ENCODE results near the gene CDK17. TPM values are rescaled to one million over a fixed set of nuclear protein-coding genes. Genes with fewer than 3 reads are reported as not detected.
A peak's percentile ranks its signal among the peaks of the same experiment; 100 is the strongest.
"Not testable (repeated sequence)": the region's sequence is repeated elsewhere in the genome, so short reads cannot be mapped to it uniquely, and the experiment has no call there.

CDK17 gene
- total RNA-seq = 10 to 100 TPM; 30.1 to 31.7 TPM

- Mint-ChIP-seq H3K4me3 (peak within 1 kb of the TSS; percentile 95), H3K36me3 (no peaks in the 10 kb centered on the region), H3K27ac (peak within 1 kb of the TSS; percentile 91), H3K9me3 (no peaks in the 10 kb centered on the region), H3K4me1 (peaks cover 44% of the 10 kb centered on the region), H3K27me3 (no peaks in the 10 kb centered on the region)
- DNase-seq = peak; percentile 88
Measured at GRCh38 chr12:96399919-96400630, at the start of gene CDK17. Gene CDK17 (minus strand): TSS chr12:96400439. CDS start chr12:96334836, 65,603 bp downstream.

GRCh38 chr12:96448300-96448699 is 48.1 kb upstream of the CDK17 start:
- Mint-ChIP-seq H3K4me1 (peaks cover 19% of the 10 kb centered on the region), H3K36me3 (peaks cover 1% of the 10 kb centered on the region), H3K27me3 (no peaks in the 10 kb centered on the region), H3K9me3 (peaks cover 2% of the 10 kb centered on the region), H3K27ac (no peak overlapping the region), H3K4me3 (no peak overlapping the region)
- no peak for DNase-seq

DNA sequence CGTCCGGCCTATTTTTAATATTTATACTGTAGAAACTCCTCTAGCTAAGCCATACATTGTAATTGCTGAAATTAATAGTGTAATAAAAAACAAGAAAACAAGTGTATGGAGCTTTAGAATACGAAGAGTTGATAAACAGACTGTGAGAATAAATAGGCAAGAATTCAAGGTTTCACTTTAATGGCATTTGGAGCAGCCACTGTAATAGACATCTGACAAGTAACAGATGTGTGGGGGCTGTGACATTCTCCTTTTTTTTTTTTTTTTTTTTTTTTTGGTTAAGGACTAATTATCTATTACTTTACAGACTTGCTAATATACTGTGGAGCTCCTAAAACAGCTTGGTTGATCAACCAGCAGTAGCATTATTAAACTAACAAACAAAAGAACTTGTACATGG is 47.0 kb upstream of the CDK17 start:
- no peak for DNase-seq

DNA sequence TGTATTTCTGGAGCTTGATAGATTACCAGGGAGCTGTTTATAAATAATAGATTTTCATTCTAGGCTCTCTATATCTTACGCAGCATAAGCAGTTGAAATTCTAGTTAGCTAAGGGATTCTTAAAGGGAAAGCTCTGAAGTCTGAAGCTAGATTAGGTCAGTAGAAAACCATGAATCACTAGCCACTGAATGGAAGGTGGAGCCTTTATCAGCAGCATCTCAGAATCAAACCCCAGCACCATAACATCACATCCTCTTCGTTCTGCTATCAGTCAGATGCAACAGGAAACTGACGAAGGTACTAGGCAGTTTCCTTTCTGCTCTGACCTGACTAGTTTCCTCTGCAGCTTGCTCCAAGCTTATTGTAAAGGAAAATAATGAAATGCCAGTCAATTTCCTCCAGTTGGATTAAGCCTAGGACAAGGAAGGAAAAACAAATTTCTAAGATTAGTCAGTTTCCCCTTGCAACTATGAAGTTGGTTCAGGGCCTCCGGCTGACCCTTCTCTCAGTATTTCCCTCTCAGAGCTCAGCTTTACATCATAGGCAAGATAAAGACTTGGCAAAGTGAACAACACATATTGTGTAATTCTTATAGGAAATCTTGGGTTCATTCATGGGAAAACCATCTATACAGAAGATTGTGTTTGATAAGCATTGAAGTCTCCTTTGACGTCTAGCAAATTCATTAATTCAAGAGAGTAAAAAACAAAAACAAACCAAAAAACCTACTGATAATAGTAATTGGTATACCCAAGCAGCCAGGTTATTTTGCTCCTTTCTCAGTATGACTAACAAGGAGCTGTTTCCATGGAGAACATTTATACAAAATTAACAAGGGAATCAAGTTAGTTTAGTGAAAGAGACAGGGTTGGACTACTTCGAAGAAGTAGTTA is 45.7 kb upstream of the CDK17 start:
- Mint-ChIP-seq H3K27me3 (no peaks in the 10 kb centered on the region), H3K36me3 (peaks cover 1% of the 10 kb centered on the region), H3K9me3 (peaks cover 1% of the 10 kb centered on the region), H3K4me1 (peaks cover 30% of the 10 kb centered on the region), H3K27ac (peak overlapping the region; percentile 95), H3K4me3 (peak overlapping the region; percentile 50)
- peak; percentile 44 for DNase-seq

More for the DNA sequence above, 47.0 kb upstream of the CDK17 start:
- H3K9me3 Mint-ChIP-seq = peaks cover 2% of the 10 kb centered on the region
- no peaks in the 10 kb centered on the region for H3K27me3 Mint-ChIP-seq
- H3K4me3 Mint-ChIP-seq = no peak overlapping the region
- H3K4me1 Mint-ChIP-seq = peaks cover 25% of the 10 kb centered on the region
- peaks cover 1% of the 10 kb centered on the region for H3K36me3 Mint-ChIP-seq
- H3K27ac Mint-ChIP-seq = no peak overlapping the region

- H3K4me1 Mint-ChIP-seq = peaks cover 30% of the 10 kb centered on the region
- no peaks in the 10 kb centered on the region for H3K27me3 Mint-ChIP-seq
- peaks cover 1% of the 10 kb centered on the region for H3K9me3 Mint-ChIP-seq
- H3K27ac Mint-ChIP-seq = peak overlapping the region; percentile 36
- H3K4me3 Mint-ChIP-seq = no peak overlapping the region
- peaks cover 4% of the 10 kb centered on the region for H3K36me3 Mint-ChIP-seq
- DNase-seq = no peak
Measured at GRCh38 chr12:96444399-96444798, 44.2 kb upstream of the CDK17 start.

GRCh38 chr12:96442906-96443305 is 42.7 kb upstream of the CDK17 start:
- H3K9me3 Mint-ChIP-seq = peaks cover 1% of the 10 kb centered on the region
- no peak overlapping the region for H3K4me3 Mint-ChIP-seq
- H3K27ac Mint-ChIP-seq = no peak overlapping the region
- H3K4me1 Mint-ChIP-seq = peaks cover 34% of the 10 kb centered on the region
- DNase-seq = no peak
- peaks cover 4% of the 10 kb centered on the region for H3K36me3 Mint-ChIP-seq
- H3K27me3 Mint-ChIP-seq = no peaks in the 10 kb centered on the region

DNA sequence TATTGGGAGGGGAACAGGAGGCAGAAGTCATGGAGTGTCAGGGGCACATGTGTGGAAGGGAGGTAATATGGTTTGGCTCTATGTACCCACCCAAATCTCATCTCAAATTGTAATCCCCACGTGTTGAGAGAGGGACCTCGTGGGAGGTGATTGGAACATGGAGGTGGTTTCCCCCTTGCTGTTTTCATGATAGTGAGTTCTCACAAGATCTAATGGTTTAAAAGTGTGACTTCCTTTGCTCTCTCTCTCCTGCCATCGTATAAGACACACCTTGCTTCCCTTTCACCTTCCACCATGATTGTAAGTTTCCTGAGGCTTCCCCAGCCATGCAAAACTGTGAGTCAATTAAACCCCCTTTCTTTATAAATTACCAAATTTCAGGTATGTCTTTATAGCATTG is 41.6 kb upstream of the CDK17 start:
- Mint-ChIP-seq H3K4me1 (peaks cover 36% of the 10 kb centered on the region), H3K4me3 (no peak overlapping the region), H3K27ac (peak overlapping the region; percentile 4), H3K9me3 (peaks cover 1% of the 10 kb centered on the region), H3K27me3 (no peaks in the 10 kb centered on the region), H3K36me3 (peaks cover 4% of the 10 kb centered on the region)
- no peak for DNase-seq

- no peak overlapping the region for H3K27ac Mint-ChIP-seq
- peaks cover 31% of the 10 kb centered on the region for H3K4me1 Mint-ChIP-seq
- peaks cover 7% of the 10 kb centered on the region for H3K36me3 Mint-ChIP-seq
Measured at GRCh38 chr12:96438330-96438729, 38.1 kb upstream of the CDK17 start.

GRCh38 chr12:96437171-96437445 is 36.9 kb upstream of the CDK17 start:
- H3K4me1 Mint-ChIP-seq = peaks cover 29% of the 10 kb centered on the region
- no peaks in the 10 kb centered on the region for H3K27me3 Mint-ChIP-seq
- DNase-seq = no peak
- H3K9me3 Mint-ChIP-seq = peaks cover 9% of the 10 kb centered on the region
- no peak overlapping the region for H3K27ac Mint-ChIP-seq
- peaks cover 7% of the 10 kb centered on the region for H3K36me3 Mint-ChIP-seq
- H3K4me3 Mint-ChIP-seq = no peak overlapping the region

More at GRCh38 chr12:96438330-96438729, 38.1 kb upstream of the CDK17 start:
- Mint-ChIP-seq H3K9me3 (peaks cover 9% of the 10 kb centered on the region), H3K27me3 (no peaks in the 10 kb centered on the region), H3K4me3 (no peak overlapping the region)
- DNase-seq = no peak

DNA sequence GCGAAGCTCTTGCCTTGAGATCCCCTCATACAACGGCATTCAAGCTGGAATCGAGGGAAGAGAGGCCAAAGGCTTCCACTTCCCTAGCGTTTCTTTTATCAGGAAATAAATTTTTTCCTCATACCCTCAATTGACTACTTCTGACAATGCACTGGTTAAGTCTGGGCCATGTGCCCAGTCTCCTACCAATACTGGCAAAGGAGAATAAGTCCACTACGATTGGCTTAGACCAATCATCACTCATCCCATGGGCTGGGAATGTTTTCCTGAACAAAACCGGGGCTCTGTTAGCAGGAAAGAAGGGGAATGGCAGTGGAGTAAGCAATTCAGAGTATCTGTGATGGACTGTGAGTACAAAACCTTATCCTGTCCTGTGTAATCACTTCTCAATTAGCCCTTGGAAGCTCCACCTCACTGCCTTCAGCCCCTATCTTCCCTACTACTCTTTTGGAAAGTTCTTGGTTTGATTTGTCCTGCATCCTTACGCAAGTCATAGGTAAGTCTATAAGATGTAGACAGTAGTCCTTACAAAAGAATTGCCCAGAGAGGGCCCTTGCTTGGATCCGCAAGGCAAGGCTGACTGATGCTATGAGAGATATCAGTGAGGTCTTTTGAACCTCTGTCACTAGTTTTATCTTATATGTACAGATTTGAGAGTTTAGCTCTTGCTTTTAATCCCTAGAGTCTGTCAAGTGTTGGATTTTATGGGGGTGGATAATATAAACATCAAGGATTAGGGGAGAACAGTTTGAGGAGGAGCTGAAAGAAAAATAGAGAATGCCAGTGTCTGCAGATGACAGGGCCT is 36.3 kb upstream of the CDK17 start:
- peaks cover 8% of the 10 kb centered on the region for H3K9me3 Mint-ChIP-seq
- H3K36me3 Mint-ChIP-seq = peaks cover 7% of the 10 kb centered on the region
- H3K4me1 Mint-ChIP-seq = peaks cover 24% of the 10 kb centered on the region
- H3K4me3 Mint-ChIP-seq = no peak overlapping the region
- DNase-seq = no peak
- H3K27ac Mint-ChIP-seq = no peak overlapping the region
- no peaks in the 10 kb centered on the region for H3K27me3 Mint-ChIP-seq

- peaks cover 4% of the 10 kb centered on the region for H3K36me3 Mint-ChIP-seq
- H3K27me3 Mint-ChIP-seq = no peaks in the 10 kb centered on the region
Measured at GRCh38 chr12:96434107-96434506, 33.9 kb upstream of the CDK17 start.

DNA sequence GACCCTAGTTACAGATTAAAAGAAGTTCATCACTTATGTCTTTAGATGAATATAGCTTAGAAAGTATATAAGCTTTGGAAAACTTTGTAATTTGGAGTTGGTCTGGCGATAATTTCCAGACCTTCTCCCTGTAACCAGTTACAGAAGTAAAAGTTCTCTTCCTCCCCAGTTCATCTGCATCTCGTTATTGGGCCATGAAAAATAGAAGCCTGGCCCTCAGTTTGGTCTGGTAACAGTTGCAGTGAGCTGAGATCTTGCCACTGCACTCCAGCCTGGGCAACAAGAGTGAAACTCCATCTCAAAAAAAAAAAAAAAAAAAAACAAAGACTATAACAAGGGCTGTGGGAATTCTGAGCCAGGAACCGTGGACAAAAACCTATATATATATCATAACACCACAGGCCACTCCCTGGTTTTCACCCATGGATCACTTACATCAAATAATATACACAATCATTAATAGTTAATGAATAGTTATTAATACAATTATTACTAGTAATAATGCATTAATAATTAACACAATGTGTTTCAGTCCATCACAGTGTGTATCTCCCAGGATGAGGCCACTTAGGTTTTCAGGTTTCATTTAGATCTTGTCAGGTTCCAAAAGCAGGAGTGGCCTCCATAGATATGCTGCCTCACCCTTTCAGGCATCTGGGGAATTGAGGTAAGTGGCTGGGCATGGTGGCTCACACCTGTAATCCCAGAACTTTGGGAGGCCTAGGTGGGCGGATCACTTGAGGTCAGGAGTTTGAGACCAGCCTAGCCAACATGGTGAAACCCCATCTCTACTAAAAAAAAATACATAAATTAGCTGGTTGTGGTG is 32.5 kb upstream of the CDK17 start:
- not testable (repeated sequence) for H3K27me3 Mint-ChIP-seq, H3K36me3 Mint-ChIP-seq, H3K27ac Mint-ChIP-seq, H3K9me3 Mint-ChIP-seq, DNase-seq, H3K4me3 Mint-ChIP-seq
- H3K4me1 Mint-ChIP-seq = peaks cover 26% of the 10 kb centered on the region

More at GRCh38 chr12:96434107-96434506, 33.9 kb upstream of the CDK17 start:
- peak; percentile 61 for DNase-seq
- H3K4me1 Mint-ChIP-seq = peaks cover 26% of the 10 kb centered on the region
- peak overlapping the region; percentile 52 for H3K27ac Mint-ChIP-seq
- H3K4me3 Mint-ChIP-seq = no peak overlapping the region
- peaks cover 8% of the 10 kb centered on the region for H3K9me3 Mint-ChIP-seq

- peaks cover 31% of the 10 kb centered on the region for H3K4me1 Mint-ChIP-seq
- H3K9me3 Mint-ChIP-seq = peaks cover 7% of the 10 kb centered on the region
- DNase-seq = no peak
- H3K27me3 Mint-ChIP-seq = no peaks in the 10 kb centered on the region
- no peak overlapping the region for H3K27ac Mint-ChIP-seq
- H3K4me3 Mint-ChIP-seq = no peak overlapping the region
- peaks cover 4% of the 10 kb centered on the region for H3K36me3 Mint-ChIP-seq
Measured at GRCh38 chr12:96431067-96431466, 30.8 kb upstream of the CDK17 start.

- Mint-ChIP-seq H3K9me3 (no peaks in the 10 kb centered on the region), H3K4me3 (no peak overlapping the region), H3K36me3 (no peaks in the 10 kb centered on the region), H3K27ac (peak overlapping the region; percentile 61), H3K27me3 (no peaks in the 10 kb centered on the region), H3K4me1 (peaks cover 27% of the 10 kb centered on the region)
- DNase-seq = peak; percentile 26
Measured at GRCh38 chr12:96427269-96427729, 27.1 kb upstream of the CDK17 start.

Measured in activated naive CD8-positive, alpha-beta T cell treated with anti-CD3 and anti-CD28 coated beads for 36 hours (primary cell).